GM10266 (cell line): ENCODE data around the gene PDE7B.

ENCODE experiments used
- DNase-seq: peaks from one replicate; pipeline ENCODE4 v3.0.0; 2012; ENCODE audit errors: extremely low spot score
- CTCF ChIP-seq: IDR thresholded peaks from 2 replicates; pipeline ENCODE4 v1.5.1; 2012; ENCODE audit warnings: mild to moderate bottlenecking, low read depth; ENCODE audit not compliant: control insufficient read depth, insufficient read depth; ENCODE audit errors: missing control alignments

Gene PDE7B

GRCh38 chr6:135910790-135911618 lies 59.5 kb downstream of the PDE7B start:
- DNase-seq: no peak

GRCh38 chr6:135913785-135914184 lies 62.3 kb downstream of the PDE7B start:
- DNase-seq: no peak
- TF ChIP-seq CTCF: no peak

More at GRCh38 chr6:135910790-135911618, 59.5 kb downstream of the PDE7B start:
- no peak for TF ChIP-seq CTCF

- no peak for TF ChIP-seq CTCF
Measured at GRCh38 chr6:135919026-135919425, 67.5 kb downstream of the PDE7B start.

GRCh38 chr6:135920689-135921088 lies 69.2 kb downstream of the PDE7B start:
- TF ChIP-seq CTCF: no peak
- DNase-seq: no peak

More at GRCh38 chr6:135919026-135919425, 67.5 kb downstream of the PDE7B start:
- DNase-seq: no peak

GRCh38 chr6:135921188-135921587 lies 69.7 kb downstream of the PDE7B start:
- no peak for DNase-seq
- no peak for TF ChIP-seq CTCF

GRCh38 chr6:135922174-135922573 lies 70.7 kb downstream of the PDE7B start:
- no peak for DNase-seq

More at GRCh38 chr6:135922174-135922573, 70.7 kb downstream of the PDE7B start:
- no peak for TF ChIP-seq CTCF
